ENCODE measurements around the gene GFM2.
A peak's percentile ranks its signal among the peaks of the same experiment; 100 is the strongest.
"Not testable (repeated sequence)": the region's sequence is repeated elsewhere in the genome, so short reads cannot be mapped to it uniquely, and the experiment has no call there.

The GFM2 gene, protein sequence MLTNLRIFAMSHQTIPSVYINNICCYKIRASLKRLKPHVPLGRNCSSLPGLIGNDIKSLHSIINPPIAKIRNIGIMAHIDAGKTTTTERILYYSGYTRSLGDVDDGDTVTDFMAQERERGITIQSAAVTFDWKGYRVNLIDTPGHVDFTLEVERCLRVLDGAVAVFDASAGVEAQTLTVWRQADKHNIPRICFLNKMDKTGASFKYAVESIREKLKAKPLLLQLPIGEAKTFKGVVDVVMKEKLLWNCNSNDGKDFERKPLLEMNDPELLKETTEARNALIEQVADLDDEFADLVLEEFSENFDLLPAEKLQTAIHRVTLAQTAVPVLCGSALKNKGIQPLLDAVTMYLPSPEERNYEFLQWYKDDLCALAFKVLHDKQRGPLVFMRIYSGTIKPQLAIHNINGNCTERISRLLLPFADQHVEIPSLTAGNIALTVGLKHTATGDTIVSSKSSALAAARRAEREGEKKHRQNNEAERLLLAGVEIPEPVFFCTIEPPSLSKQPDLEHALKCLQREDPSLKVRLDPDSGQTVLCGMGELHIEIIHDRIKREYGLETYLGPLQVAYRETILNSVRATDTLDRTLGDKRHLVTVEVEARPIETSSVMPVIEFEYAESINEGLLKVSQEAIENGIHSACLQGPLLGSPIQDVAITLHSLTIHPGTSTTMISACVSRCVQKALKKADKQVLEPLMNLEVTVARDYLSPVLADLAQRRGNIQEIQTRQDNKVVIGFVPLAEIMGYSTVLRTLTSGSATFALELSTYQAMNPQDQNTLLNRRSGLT

GRCh38 chr5:74766849-74767578, at the start of gene GFM2, which contains the start of gene NSA2:
GFM2 (minus strand) TSS chr5:74767117; CDS start chr5:74763742, 3,375 bp downstream.
NSA2 (plus strand) TSS chr5:74767249; CDS start chr5:74767361, 112 bp downstream.
- peak; percentile 98 for DNase-seq

DNA sequence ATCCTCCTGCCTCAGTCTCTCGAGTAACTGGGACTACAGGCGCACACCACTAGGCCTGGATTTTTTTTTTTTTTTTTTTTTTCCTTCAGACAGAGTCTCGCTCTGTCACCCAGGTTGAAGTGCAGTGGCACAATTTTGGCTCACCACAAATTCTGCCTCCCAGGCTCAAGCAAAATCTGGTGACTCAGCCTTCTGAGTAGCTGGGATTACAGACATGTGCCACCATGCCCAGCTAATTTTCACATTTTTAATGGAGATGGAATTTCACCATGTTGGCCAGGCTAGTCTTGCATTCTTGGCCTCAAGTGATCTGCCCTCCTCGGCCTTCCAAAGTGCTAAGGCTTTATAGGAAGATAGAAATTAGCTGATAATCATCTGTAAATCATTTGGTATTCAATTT, 44.0 kb upstream of the GFM2 start:
- DNase-seq, result no peak

DNA sequence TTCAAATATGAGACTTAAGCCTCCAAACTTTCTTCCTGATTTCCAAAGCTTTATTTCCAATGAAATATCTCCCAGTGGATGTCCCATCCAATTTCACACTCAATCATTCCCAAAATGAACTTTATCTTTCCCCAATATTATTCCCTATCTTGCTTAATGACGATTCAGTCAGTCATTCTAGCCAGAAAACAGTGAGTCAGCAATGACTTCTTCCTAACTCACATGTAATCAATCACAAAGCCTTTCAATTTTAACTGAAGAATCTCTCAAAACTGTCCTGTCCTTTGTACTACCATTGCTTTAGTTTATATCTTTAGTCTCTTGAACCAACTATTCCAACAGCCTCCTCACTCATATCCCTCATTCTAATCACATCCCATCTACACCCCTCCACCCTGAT, 35.0 kb upstream of the GFM2 start:
- no peak for DNase-seq

DNA sequence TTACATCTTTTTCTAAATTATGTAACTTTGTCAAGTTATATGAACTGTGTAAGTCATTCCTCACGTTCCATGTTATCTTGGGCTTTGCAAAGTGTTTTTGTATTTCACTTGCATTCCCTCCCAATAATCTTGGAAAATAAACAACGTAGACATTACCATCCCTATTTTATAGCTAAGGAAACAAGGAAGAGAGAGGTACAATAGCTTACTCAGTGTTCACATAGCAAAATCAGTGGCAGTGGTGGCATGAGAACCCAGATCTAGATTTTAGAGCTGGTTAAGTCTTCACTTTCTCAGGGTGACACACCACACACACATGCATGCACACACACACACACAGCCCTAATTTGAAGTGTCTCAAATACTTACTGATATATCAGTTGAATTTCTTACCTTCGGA, 34.3 kb upstream of the GFM2 start:
- DNase-seq, result no peak

- no peak for DNase-seq
Observed at GRCh38 chr5:74798977-74799911, 32.3 kb upstream of the GFM2 start.

GRCh38 chr5:74791669-74792068, 24.8 kb upstream of the GFM2 start:
- not testable (repeated sequence) for DNase-seq

DNA sequence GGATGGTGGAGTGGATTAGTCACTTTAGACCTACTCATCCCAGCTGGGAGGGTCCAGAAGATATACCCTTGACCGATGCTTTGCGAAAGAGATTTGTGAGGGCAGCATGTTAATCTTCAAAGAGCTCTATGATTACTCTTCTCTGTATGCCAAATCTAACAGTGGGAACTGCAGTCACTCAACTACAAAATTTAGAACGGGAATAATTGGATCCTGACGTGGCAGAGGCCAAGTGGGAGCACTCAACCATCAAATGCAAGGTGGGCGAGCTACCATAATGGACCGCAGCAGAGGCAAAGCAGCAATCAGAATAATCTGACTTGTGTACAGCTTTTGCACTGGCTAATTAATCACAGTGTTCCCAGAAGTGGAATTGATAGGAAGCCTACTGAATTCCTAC, 20.5 kb upstream of the GFM2 start:
- no peak for DNase-seq

DNA sequence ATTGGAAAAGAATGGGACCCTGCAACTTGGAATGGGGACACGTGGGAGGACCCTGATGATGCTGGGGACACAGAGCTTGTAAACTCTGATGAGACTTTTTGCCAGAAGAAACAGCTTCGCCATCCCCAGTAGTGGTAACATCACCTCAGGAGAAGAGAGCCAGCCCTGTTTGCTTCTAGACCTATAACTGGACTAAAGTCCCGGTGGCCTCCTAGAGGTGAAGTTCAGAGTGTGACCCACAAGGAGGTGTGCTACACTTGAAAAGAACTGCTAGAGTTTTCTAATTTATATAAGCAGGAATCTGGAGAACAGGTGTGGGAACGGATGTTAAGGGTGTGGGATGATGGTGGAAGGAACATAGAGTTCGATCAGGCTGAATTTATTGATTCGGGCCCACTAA, 19.9 kb upstream of the GFM2 start:
- no peak for DNase-seq

GRCh38 chr5:74778609-74779008, 11.7 kb upstream of the GFM2 start:
- DNase-seq, result no peak

DNA sequence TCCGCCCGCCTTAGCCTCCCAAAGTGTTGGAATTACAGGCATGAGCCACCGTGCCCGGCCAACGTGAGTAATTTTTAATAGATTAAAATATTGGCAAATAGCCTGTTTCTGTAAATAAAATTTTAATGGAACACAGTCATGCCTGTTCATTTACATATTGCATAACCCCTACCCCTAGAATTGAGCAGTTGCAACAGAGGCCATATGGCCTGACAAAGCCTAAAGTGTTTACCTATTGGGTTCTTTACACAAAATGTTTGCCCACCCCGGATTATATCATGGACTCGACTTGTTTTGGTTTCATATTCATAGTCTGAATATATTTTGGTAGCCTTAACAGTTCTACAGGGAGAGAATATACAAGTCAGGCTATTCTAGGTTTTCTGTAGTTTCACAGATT, 5.4 kb upstream of the GFM2 start:
- DNase-seq, result no peak

DNA sequence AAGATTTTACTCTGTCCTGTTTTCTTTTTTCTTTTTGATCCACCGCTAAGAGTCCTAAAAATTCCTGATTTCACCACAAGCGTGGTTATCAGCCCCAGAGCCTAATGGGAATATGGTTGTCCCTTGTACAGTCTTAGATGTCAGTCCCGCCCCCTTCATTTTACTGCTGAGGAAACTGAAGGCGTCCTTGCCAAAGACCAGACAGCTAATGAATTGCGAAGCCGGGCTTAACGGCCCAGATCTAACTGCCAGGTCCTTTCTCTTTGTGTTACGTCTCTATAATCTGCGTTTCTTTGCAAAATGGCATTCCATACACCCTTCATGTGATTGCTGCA, 629 bp upstream of the GFM2 start:
- DNase-seq, result peak; percentile 74

DNA sequence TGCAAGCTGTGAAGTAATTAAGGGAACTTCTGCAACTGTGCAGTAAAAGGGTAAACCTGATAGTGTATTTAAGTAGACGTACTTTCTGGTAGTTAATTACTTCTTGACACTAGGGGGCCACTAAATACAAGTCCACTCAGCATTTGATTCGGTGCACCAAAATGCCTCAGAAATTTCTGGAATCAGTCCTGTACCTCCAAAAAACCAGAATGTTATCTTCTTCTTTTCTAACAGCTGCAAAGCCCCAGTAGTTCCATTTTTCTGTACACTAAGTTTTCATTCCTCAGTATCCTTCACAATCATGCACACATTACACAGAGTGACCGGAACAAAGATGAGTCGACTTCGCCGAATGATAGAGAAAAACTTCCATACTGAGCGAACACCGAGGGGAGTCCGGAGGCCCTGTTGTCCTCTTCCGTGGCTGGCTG, 484 bp downstream of the GFM2 start:
- peak; percentile 89 for DNase-seq

- no peak for DNase-seq
Observed at GRCh38 chr5:74765929-74766328, 988 bp downstream of the GFM2 start.

DNA sequence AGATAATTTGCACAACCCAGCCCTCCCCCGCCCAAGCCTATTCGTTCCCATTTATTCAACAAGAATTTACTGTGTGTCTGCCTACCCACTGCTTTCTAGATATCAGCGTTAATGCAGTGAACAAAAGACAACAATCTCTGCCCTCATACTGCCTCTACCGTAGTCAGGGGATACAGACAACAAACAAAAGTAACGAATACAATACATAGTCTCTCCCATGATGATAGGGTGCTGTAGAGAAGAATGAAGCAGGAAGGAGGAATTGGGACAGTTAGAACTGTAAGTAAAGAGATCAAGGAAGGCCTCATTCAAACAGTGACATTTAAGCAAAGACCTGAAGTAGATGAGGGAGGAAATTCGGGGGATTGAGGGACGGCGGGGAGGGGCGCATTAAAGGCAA, 1.7 kb downstream of the GFM2 start:
- peak; percentile 14 for DNase-seq

- no peak for DNase-seq
Observed at GRCh38 chr5:74763504-74763903, 3.4 kb downstream of the GFM2 start.

GRCh38 chr5:74762599-74762998, 4.3 kb downstream of the GFM2 start:
- DNase-seq, result no peak

- no peak for DNase-seq
Observed at GRCh38 chr5:74761241-74761640, 5.7 kb downstream of the GFM2 start.

- DNase-seq, result not testable (repeated sequence)
Observed at GRCh38 chr5:74748742-74749141, 18.2 kb downstream of the GFM2 start.

DNA sequence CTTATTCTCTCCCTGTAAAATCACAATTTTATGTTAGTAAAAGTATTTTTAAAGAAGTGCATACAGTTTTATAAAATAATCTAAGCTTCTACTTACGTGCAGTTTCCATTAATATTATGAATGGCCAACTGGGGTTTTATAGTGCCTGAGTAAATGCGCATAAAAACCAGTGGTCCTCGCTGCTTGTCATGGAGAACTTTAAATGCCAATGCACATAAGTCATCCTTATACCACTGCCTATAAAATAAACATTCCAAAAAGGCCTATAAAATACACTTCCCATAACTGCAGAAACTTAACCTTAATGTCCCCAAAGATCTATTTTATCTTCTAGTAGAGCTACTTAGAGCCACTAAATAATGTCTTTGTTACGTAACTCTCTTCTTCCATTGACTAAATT, 28.5 kb downstream of the GFM2 start:
- no peak for DNase-seq

GRCh38 chr5:74736759-74737158, 30.2 kb downstream of the GFM2 start:
- DNase-seq, result no peak

DNA sequence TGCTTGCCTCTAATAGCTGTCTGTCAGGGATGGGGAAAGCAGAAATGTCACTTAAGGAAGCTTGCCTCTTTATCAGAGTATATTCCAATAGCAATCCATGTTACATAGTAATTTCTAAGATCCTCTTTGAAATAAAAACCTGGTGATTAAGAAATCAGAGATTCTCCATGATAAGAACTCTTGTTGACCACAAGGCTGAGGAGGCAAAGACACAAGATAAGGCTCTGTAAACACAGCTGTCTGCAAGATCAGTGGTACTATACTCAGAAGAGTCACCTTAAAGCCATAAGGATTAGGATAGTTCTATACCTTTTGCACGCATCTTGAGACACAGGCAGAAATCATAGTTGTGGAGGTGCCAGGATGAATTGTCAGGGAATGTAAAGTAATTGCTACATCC, 41.6 kb downstream of the GFM2 start:
- DNase-seq, result peak; percentile 42

DNA sequence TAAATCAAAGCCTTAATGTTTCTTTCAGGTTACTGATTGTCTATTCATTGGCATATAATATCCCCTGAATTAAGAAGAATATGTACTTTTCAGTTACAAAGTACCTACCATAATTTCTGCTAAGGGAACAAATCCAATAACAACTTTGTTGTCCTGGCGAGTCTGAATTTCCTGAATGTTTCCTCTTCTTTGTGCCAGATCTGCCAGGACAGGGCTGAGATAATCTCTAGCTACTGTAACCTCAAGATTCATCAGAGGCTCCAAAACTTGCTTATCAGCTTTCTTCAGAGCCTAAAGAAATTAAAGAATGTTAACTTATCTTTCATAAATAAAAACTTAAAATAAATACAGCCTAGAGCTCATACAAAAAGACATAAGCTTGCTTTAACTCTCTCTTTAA, 44.6 kb downstream of the GFM2 start:
- peak; percentile 46 for DNase-seq
